ENCODE measurements around the gene CLASP2. TPM values are rescaled to one million over a fixed set of nuclear protein-coding genes. Genes with fewer than 3 reads are reported as not detected.

CLASP2 gene
- total RNA-seq, 6 experiments from 2014 or later, result 32.8 to 37.6 (median 34.8) TPM

DNA sequence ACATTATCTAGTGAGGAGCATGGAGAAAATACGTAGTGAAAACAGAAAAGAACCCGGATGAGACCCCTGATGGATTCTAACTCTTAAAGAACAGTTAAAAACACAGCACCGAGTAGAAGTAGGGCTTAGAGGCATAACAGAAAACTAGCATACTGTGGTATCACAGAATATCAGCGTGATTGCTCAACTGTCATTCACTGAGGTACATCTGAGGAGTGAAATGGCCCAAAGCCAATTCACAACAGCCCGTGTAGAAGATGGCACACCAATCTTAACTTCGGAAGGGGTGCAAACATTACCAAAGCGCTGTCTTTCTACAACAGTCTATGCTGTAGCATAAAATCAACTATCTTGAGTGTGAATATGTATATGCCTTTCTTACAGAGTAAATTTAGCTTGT is 1.8 kb downstream of the CLASP2 start:
- DNase-seq, result no peak
- TF ChIP-seq, protein P1, sequence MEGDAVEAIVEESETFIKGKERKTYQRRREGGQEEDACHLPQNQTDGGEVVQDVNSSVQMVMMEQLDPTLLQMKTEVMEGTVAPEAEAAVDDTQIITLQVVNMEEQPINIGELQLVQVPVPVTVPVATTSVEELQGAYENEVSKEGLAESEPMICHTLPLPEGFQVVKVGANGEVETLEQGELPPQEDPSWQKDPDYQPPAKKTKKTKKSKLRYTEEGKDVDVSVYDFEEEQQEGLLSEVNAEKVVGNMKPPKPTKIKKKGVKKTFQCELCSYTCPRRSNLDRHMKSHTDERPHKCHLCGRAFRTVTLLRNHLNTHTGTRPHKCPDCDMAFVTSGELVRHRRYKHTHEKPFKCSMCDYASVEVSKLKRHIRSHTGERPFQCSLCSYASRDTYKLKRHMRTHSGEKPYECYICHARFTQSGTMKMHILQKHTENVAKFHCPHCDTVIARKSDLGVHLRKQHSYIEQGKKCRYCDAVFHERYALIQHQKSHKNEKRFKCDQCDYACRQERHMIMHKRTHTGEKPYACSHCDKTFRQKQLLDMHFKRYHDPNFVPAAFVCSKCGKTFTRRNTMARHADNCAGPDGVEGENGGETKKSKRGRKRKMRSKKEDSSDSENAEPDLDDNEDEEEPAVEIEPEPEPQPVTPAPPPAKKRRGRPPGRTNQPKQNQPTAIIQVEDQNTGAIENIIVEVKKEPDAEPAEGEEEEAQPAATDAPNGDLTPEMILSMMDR (IDR thresholded peaks at IDR 0.05), result no peak
- no peaks in the 10 kb centered on the region for H3K9me3 Mint-ChIP-seq
- H3K27me3 Mint-ChIP-seq (ENCODE audit: insufficient read depth), result no peaks in the 10 kb centered on the region
- peaks cover 15% of the 10 kb centered on the region for H3K4me1 Mint-ChIP-seq (ENCODE audit: low read depth)
- peaks cover 8% of the 10 kb centered on the region for H3K36me3 Mint-ChIP-seq (ENCODE audit: low read depth)
- no peak overlapping the region for H3K4me3 Mint-ChIP-seq
- H3K27ac Mint-ChIP-seq, result no peak overlapping the region; the same call in 1 of the 2 replicates

DNA sequence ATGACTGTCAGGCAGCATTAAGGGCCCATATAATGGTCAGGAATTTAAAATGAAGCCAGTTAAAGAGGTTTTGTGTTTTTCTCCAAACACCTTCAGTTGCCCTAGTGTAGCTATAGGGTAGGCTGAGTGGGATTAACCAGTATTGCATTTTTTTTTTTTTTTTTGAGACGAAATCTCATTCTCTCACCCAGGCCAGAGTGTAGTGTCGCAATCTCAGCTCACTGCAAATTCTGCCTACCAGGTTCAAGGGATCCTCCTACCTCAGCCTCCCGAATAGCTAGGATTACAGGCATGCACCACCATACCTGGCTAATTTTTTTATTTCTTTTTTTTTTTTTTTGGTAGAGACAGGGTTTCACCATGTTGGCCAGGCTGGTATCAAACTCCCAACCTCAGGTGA is 7.0 kb downstream of the CLASP2 start:
- Mint-ChIP-seq H3K27me3 (ENCODE audit: insufficient read depth) (no peaks in the 10 kb centered on the region), H3K4me1 (ENCODE audit: low read depth) (peaks cover 14% of the 10 kb centered on the region), H3K9me3 (no peaks in the 10 kb centered on the region), H3K4me3 (no peak overlapping the region), H3K27ac (no peak overlapping the region), H3K36me3 (ENCODE audit: low read depth) (peaks cover 19% of the 10 kb centered on the region)
- DNase-seq, result no peak
- TF ChIP-seq, protein P1 (IDR thresholded peaks at IDR 0.05), result no peak

DNA sequence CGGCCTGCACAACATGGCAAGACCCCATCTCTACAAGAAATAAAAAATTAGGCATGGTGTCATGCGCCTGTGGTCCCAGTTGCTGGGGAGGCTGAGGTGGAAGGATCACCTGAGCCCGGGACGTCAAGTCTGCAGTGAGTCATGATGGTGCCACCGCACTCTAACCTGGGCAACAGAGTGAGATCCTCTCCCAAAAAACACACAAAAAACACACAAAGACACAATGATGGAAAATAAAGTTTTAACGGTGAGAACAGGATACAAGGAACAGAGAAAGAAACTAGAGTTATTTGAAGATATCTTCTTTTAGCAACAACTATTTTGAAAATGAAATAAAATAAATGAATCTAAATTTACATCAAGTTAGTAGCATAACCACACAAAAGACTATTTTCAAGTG is 12.0 kb downstream of the CLASP2 start:
- H3K4me3 Mint-ChIP-seq, result no peak overlapping the region
- H3K27ac Mint-ChIP-seq, result no peak overlapping the region
- peaks cover 24% of the 10 kb centered on the region for H3K4me1 Mint-ChIP-seq (ENCODE audit: low read depth)
- TF ChIP-seq, protein P1 (IDR thresholded peaks at IDR 0.05), result no peak
- DNase-seq, result no peak
- H3K36me3 Mint-ChIP-seq (ENCODE audit: low read depth), result peaks cover 49% of the 10 kb centered on the region
- H3K27me3 Mint-ChIP-seq (ENCODE audit: insufficient read depth), result no peaks in the 10 kb centered on the region
- H3K9me3 Mint-ChIP-seq, result peaks cover 27% of the 10 kb centered on the region

DNA sequence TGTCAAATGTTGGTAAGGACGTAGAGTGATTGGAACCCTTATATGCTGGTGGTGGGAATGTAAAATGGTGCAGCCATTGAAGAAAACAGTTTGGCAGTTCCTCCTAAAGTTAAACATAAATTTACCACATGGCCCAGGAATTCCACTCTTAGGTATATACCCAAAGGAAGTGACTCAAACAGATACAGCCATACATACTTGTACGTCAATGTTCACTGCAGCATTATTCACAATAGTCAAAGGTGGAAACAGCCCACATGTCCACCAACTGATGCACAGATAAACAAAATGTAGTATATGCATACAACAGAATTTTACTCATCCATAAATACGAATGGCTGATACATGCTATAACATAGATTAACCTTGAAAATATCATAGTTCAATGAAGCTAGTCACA is 13.2 kb downstream of the CLASP2 start:
- Mint-ChIP-seq H3K9me3 (peaks cover 27% of the 10 kb centered on the region), H3K4me3 (no peak overlapping the region), H3K27ac (no peak overlapping the region), H3K27me3 (ENCODE audit: insufficient read depth) (no peaks in the 10 kb centered on the region), H3K4me1 (ENCODE audit: low read depth) (peaks cover 24% of the 10 kb centered on the region), H3K36me3 (ENCODE audit: low read depth) (peaks cover 54% of the 10 kb centered on the region)
- TF ChIP-seq, protein P1 (IDR thresholded peaks at IDR 0.05), result no peak
- no peak for DNase-seq

DNA sequence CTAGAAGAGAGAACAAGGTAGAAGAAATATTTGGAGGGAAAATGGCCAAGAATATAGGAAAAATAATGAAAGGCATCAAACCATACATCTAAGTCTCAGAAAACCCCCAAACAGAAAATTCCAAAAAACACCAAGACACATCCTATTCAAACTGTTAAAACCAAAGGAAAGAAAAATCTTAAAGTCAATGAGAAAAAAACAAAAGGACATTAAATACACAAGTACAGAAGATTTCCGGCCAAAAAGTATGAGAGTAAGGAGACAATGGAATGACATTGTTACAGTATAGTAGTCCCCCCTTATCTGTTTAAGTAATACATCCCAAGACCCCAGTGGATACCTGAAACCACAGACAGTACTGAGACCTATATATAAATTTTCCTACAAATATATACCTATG is 18.8 kb downstream of the CLASP2 start:
- H3K27ac Mint-ChIP-seq, result no peak overlapping the region
- peaks cover 37% of the 10 kb centered on the region for H3K9me3 Mint-ChIP-seq
- TF ChIP-seq, protein P1 (IDR thresholded peaks at IDR 0.05), result no peak
- H3K36me3 Mint-ChIP-seq (ENCODE audit: low read depth), result peaks cover 56% of the 10 kb centered on the region
- no peak overlapping the region for H3K4me3 Mint-ChIP-seq
- H3K27me3 Mint-ChIP-seq (ENCODE audit: insufficient read depth), result no peaks in the 10 kb centered on the region
- no peaks in the 10 kb centered on the region for H3K4me1 Mint-ChIP-seq (ENCODE audit: low read depth)
- no peak for DNase-seq

DNA sequence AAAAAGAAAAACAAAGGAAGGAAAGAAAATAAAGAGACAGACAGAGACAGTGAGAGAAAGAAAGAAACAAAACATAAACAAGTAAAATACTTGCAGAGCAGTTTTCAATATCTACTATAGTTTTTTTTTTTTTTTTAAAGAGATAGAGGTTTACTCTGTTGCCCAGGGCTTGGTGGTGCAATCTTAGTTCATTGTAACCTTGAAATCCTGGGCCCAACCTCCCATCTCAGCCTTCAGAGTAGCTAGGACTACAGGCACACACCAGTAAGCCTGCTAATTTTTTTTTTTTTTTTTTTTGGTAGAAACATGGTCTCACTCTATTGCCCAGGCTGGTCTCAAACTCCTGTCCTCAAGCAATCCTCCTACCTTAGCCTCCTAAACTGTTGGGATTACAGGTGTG is 23.1 kb downstream of the CLASP2 start:
- Mint-ChIP-seq H3K9me3 (peaks cover 10% of the 10 kb centered on the region), H3K4me3 (no peak overlapping the region)
- TF ChIP-seq, protein P1 (IDR thresholded peaks at IDR 0.05), result no peak

More for the DNA sequence above, 23.1 kb downstream of the CLASP2 start:
- Mint-ChIP-seq H3K36me3 (ENCODE audit: low read depth) (peaks cover 18% of the 10 kb centered on the region), H3K27ac (0 out of 2 replicates have a peak overlapping the region, but pooled peaks have one; percentile 11), H3K4me1 (ENCODE audit: low read depth) (no peaks in the 10 kb centered on the region), H3K27me3 (ENCODE audit: insufficient read depth) (no peaks in the 10 kb centered on the region)
- no peak for DNase-seq

Data from HFFc6 (cell line).